HG03378 (cell line): ENCODE data around the gene TASP1.

Source experiments
- ATAC-seq: cut with Tn5 transposase; IDR thresholded peaks from one replicate; pipeline ENCODE4 v1.9.1; 2021; ENCODE audit warnings: mild to moderate bottlenecking, moderate library complexity; ENCODE audit not compliant: unreplicated experiment

The TASP1 gene

DNA sequence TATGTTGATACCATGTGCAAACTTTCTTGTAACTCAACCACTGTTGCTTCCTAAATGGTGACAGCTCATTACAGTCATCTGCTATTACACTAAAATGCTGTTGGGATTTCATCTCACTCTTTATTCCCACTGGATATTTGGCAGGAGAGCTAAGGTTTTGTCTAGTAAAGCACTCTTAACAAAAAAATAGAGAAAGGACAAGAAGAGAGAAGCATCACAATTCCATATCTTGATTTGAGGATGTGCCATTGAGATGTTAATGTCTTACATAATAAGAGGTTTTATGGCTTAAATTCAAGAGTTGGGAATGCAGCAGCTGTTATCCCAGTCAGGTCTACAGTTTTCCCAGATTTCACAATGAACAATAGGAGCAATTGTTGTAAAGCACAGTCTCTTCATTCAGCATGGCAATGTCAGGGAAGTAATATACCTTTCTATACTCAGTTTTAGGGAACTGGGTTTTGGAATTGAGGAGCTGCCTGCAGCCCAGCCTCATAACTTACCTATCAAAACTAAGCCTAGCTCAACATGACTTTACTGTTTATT lies 282.7 kb downstream of the TASP1 start:
- ATAC-seq: no peak

DNA sequence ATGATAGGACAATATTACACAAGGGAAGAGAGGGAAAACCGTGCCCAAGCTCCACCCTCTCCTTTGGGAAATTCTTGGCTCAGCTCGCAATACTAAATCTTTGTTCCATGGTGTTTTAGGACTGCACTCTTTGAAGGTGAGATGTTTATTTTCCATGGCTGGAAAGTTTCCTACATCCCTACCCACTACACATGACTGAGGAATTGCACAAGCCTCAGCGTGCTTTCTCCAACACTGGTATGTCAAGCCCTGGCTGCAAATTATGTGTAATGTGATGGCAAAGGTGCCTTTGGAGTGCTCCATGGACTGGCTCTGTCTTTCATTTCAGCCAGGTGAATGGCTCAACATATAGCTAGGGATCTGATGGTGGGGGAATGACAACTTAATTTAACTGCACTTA lies 283.3 kb downstream of the TASP1 start:
- no peak for ATAC-seq

DNA sequence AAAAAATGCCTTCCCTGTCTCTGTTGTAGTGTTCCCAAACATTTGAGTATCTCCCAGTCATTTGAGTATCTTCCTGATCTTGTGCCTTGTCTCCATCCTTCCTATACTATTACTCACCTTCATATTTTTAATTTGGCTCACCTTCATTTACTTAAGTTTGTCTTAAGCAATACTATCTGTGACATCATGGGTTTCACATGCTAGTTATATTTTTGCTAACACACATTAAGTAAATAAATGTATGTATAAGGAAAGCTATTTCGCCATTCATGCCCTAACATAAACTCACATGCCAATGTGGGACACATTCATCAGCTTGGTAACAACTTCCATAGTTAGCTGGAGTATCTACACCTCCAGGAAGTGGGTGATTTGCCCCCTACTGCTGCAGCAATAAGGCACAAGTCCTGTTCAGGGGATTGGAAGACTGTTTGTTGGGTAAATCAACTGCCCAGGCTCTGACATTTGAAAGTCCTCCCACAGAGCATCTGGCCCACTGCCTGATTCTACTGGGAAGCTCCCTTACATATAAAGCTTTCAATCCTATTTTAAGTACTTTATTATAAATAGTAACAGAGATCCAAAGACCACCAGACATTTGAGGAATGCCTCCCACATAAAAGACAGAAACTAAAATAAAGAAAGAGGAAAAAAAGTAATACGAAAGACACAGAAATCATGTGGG lies 285.3 kb downstream of the TASP1 start:
- ATAC-seq: no peak

DNA sequence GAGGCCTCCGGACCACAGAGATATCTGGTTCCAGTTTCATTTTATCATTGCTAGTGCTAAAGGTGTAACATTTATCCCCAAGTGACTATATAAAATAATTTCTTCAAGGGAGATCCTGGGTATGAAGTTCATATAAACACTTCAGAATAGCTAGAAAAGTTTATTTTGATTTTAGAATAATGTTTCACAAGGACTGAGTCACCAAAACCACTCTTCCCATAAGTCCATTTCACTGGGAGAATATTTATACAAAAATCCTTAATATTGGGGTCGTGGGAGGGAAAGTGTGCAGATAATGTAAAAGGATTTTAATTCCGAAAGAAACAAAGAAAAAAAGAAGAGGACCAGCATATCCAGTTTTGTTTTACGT lies 289.5 kb downstream of the TASP1 start:
- ATAC-seq: no peak

DNA sequence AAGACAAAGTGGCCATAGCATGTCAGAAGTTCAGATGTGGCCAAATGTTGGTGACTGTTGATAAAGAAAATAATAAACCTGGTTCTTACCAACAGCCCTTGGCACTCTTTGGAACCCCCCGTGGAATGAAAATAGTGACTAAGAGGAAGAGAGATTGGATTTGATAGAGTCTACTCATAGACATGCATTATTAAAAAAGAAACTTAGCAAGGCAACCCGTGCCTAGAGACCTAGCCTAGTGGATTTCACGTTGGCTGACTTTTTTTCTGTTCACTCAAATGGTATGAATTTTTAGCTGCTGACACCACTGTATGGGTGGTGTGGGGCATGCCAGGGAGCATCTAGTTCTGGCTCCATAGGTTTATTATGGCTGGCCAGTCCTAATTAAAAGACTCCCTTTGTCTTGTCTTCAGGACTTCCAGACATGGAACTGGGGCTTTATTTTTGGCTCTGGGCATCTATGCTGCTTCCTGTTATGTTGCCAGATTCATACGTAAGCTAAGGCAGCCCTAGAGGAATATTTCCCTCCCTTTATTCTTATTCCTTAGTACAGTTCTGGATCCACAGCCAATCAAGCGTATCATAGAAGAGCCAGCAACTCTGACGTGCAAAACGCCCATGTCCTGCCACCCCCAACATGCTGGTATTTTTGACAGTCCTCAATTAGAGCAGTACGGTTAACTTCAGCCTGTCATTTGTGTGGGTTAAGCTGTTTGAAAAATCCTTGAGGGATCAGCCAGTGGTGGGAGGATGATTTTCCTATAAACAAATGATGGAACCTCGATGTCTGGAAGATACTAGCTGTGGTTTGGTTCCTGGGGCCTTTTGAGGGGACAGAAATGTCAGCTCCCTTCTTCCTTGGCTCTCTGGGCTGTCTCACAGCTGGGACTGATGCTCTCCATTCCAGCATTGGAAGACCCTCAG lies 290.2 kb downstream of the TASP1 start:
- no peak for ATAC-seq

DNA sequence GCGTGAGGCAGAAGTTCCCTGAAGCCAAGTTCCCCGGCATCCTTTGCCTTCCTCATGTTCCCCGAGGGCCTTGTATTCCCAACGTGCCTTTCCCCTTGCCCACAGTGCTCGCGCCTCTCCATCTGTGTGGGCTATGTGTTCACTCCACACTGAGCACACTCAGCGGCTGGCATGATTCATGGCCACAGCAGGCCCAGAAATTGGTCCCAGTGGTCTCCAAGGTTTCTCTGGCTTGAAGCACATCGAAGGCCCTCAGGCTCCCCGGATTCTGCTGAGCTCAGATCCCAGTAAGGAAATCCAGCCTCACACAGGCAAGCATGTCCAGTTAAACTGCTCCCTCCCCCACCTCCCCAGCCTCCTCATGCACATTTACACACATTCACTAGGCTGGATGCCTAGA lies 294.1 kb downstream of the TASP1 start:
- ATAC-seq: no peak

DNA sequence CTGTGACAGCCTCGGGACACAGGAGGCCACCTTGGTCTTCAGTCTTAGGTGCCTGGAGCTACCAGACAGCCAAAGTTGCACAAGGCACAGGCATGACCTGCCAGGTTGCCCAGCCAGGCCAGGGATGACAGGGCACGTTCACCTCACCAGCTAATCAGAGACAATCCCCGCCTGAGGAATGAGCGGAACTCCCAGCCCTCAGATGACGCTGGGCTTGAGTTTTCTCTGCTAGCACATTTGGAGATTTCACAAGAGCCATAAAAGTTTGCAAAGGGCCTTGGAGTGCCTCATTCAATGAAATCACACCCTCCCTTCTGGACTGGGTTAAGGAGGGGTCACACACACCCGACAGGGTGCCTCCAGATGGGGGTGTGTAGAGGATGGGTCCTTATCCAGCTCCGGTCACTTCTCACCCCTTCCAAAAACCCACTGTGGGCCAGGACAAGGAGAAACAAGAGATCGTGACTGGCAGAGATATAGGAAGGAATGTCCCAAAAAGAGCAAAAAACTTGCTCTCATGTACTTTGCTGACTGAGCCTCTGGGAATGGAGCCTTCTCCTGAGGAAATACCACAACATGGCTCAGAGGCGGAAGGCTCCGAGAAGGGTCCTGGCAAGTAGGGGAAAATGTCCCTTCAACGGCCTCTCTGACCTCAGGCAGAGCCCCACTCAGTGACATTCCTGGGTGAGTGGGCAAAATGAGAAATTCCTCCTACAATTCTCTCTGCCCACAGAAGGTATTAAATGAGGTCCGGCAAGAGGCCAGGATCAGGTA lies 296.1 kb downstream of the TASP1 start:
- no peak for ATAC-seq

DNA sequence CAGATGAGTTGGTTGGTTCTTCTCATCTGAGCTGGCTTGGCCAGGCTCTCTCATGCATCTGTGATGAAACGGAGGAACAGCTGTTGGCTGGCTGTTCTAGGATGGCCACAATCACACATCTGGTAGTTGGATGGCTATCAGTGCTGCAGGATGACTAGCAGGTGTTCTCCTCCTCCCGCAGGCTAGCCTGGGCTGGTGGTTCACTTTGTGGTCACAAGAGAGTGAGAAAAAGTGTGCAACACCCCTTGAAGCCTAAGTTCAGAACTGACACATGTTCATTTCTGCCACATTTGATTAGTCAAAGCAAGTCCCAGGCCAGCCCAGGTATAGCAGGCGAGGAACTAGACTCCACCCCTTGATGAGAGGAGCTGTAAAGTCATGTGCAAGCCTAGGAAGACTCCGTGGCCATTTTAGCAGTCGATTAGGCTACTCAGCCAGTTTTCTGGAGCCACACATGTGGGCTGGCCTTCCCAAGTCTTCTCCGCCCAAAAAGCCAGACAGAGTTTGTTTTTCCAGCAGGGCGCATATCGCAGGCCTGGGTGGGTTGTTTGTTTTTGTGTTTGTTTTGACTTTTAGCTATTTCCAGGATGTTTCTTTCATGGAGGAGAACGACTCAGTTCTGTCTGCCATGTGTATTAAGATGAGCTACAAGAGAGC lies 296.9 kb downstream of the TASP1 start:
- no peak for ATAC-seq

DNA sequence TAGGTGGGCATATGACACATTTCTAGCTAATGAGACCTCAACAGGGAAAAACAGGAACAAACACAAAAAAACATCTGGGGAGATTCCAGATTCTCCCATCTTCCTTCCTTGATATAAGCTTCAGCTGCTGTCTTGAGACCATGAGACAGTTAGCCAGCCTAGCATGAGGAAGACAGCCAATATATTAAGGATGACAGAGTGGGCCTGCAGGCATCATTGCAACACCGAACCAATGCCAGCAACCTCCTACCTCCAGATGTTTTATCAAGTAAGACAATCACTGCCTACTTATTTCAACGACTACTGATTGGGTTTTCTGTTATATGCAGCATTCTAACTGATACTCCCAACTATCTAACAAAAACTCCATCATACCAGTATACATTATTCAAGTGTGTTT lies 298.6 kb downstream of the TASP1 start:
- no peak for ATAC-seq
